Stimulated activated CD4-positive, alpha-beta T cell treated with anti-CD3 and anti-CD28 coated beads, Interleukin-12 subunit alpha, Interleukin-12 subunit beta, amount 100 ng/mL, for 4 hours (primary cell): ENCODE measurements around the gene CACNA2D3.
"Not testable (repeated sequence)": the region's sequence is repeated elsewhere in the genome, so short reads cannot be mapped to it uniquely, and the experiment has no call there.

Experiments
- DNase-seq: peaks from one replicate; pipeline ENCODE4 v3.0.0-alpha.2; 2020

CACNA2D3 gene

GRCh38 chr3:54596087-54596486 lies 473.7 kb downstream of the CACNA2D3 start:
- no peak for DNase-seq

GRCh38 chr3:54599716-54600115 lies 477.4 kb downstream of the CACNA2D3 start:
- no peak for DNase-seq

DNA sequence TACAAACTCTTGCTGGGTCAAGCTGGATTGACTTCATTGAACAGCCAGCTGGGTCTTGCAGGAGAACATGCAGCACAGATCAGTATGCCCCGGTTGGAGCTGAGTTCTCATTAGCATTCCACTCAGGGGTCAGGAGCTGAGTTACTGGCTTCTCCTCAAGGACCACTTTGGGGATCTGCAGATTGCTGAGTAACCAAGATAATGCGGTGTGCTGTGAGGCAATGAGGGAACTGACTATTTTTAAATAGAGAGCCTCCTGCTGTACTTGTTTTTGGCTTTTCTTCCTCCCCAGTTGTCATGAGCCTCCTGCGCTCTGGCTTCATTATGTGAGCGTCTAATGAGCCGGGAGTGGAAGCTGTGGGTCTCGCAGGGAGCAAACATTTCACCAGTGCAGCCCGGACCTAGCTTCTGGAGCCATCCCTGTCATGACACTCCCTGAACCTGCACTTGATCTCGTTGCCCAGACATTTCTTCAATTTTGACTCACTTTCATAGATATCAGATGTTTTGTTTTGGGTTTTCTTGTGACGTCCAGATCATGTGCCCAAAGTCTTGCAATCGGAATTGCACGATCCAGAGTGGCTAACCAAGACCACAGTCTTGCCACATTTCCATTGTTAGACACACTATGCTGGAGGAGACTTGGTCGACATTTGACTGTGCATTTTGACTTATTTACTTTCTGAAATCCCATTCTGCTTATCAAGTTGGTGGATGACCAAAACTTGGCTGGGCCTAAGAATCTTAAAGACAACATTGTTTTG lies 478.3 kb downstream of the CACNA2D3 start:
- DNase-seq = no peak

DNA sequence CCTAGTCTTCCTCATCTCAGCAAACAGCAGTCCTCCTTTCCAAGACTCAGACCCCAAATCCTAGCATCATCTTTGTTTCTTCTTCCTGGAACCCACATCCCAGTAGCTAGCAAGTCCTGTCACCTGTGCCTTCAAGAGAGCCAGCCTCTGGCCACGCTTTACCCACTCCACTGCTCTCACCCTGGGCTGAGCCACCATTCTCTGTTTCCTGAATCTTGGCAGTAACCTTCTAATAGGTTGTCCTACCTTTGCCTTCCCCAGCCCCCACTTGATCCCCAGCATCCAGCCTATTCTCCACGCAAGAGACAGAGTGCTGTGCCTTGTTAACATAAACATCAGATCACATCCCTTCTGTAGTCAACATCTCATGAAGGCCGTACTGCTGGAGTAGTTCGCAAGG lies 482.1 kb downstream of the CACNA2D3 start:
- no peak for DNase-seq

- DNase-seq = no peak
Measured at GRCh38 chr3:54608041-54608440, 485.7 kb downstream of the CACNA2D3 start.

DNA sequence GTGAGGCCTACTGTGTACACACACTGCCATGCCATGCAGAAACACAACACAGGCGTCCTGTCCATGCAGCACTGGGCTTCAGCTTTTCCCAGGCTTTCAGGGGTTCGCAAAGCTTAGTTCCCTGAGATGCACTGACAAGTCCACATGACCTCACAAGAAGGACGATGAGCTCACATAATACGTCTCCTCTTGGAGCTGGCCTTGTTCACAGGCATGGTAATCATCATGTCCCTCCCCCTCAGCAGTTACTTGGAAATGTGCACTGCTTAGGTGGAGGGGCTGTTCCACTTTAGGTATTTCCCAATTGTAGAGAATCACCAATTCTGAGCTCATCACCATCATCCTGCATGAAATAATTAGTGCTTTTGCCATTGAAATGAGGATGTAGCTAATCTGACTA lies 496.7 kb downstream of the CACNA2D3 start:
- DNase-seq = no peak

- DNase-seq = no peak
Measured at GRCh38 chr3:54619531-54619930, 497.2 kb downstream of the CACNA2D3 start.

DNA sequence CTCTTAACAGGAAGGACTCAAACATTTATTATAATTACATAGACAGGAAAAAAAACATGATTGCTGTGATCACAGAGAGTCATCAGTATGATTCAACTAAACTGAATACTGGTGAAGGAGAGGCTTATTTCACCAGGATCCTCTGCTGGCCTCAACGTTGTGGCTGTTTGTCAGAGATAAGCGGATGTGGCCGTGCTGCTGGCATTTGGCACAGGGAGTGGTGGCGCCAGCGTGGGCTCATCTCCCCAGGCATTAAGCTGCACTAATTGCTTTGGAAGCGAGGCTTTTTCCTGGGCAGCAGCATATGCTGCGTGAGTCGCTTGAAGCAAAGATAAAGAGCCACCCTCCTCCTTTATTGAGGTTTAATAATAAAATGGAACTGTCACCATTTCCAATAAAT lies 498.8 kb downstream of the CACNA2D3 start:
- DNase-seq = no peak

GRCh38 chr3:54622678-54623077 lies 500.3 kb downstream of the CACNA2D3 start:
- DNase-seq = no peak

DNA sequence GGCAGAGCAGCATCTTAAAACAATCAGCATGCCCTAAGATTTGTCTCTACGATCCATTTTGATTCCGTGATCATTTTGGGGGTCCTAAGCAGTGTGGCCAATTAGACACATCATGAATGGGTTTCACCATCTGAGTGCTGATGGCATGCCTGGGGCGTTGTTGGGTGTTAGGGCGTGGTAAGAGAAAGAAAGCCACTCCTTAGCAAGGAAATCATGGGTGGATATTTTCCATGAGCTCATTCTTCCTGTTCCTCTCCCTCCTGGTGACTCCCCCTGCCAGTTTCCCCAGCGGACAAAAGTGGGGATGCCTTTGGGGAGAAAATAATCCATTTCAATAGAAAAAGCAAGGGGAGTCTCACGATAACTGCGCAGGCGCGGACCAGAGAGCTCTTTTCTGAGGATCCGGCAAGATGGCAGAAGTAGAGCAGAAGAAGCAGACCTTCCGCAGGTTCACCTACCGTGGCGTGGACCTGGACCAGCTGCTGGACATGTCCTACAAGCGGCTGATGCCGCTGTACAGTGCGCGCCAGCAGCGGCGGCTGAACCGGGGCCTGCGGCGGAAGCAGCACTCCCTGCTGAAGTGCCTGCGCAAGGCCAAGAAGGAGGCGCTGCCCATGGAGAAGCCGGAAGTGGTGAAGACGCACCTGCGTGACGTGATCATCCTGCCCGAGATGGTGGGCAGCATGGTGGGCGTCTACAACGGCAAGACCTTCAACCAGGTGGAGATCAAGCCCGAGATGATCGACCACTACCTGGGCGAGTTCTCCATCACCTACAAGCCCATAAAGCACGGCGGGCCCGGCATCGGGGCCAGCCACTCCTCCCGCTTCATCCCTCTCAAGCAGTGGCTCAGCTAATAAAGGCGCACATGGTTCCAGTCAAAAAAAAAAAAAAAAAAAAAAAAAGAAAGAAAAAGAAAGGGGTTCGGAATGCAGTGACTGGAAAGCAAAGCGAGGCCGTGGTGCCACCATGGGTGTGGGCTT lies 503.7 kb downstream of the CACNA2D3 start:
- DNase-seq = no peak

GRCh38 chr3:54628888-54629441 lies 506.6 kb downstream of the CACNA2D3 start:
- DNase-seq = no peak

GRCh38 chr3:54630101-54630623 lies 507.8 kb downstream of the CACNA2D3 start:
- no peak for DNase-seq

DNA sequence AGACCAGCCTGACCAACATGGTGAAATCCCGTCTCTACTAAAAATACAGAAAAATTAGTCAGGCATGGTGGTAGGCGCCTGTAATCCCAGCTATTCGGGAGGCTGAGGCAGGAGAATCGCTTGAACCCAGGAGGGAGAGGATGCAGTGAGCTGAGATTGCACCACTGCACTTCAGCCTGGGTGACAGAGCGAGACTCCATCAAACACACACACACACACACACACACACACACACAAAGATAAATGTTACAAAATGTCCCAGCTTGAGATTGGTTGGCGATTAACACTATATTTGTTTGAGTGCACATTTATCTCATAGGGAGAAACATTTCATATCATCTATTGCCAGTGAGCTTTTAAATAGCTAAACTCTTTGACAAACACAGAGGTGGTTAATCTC lies 508.6 kb downstream of the CACNA2D3 start:
- not testable (repeated sequence) for DNase-seq

GRCh38 chr3:54631516-54632325 lies 509.4 kb downstream of the CACNA2D3 start:
- DNase-seq = no peak

DNA sequence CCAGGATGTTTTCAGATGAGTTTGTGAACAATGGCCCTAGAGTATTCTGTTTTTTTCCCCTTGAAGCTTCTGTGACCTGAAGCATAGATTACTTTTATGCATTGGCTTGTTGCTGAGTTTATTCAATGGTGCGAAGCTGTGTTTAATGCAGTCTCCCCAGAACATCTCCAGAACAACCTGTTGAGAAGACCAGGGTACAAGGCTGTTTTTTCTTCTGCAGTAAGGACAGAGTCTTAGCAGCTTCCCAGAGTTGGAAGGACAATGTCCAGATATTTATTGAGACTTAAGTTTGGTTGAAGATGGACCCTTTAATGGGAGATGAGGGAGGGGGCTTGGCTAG lies 509.9 kb downstream of the CACNA2D3 start:
- DNase-seq = no peak

- no peak for DNase-seq
Measured at GRCh38 chr3:54632834-54633233, 510.5 kb downstream of the CACNA2D3 start.

DNA sequence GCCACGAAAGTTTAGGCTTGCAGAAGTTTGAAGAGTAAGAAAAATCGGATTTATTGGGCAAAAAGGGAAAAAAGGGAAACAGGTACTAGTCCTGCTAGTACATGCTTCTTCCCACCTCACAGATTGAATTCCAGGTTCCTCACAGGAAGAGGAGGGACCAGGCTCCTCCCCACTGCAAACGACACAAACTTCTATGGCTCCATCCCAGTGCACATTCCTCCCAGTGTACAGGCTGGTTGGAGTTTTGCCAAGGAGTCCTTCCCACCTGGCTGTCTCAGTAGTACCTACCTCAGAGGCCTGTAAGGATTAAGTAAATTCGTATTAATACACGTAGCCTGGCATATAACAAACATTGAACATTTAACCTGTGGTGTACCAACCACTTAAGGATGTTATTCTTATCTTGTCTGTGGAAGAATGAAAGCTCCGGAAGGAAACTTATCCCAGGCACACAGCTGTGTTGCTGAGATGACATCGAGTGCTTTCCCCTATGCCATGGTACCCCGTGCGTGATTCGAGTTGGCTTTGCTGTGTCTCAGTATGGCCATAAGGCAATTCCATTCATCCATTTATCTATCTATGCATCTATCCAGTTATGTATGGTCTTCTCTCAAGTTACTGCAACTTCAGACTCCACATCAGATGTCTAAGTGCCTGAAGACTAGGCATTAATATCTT lies 511.2 kb downstream of the CACNA2D3 start:
- no peak for DNase-seq

- no peak for DNase-seq
Measured at GRCh38 chr3:54634122-54634469, 511.7 kb downstream of the CACNA2D3 start.

GRCh38 chr3:54639790-54640372 lies 517.5 kb downstream of the CACNA2D3 start:
- not testable (repeated sequence) for DNase-seq

DNA sequence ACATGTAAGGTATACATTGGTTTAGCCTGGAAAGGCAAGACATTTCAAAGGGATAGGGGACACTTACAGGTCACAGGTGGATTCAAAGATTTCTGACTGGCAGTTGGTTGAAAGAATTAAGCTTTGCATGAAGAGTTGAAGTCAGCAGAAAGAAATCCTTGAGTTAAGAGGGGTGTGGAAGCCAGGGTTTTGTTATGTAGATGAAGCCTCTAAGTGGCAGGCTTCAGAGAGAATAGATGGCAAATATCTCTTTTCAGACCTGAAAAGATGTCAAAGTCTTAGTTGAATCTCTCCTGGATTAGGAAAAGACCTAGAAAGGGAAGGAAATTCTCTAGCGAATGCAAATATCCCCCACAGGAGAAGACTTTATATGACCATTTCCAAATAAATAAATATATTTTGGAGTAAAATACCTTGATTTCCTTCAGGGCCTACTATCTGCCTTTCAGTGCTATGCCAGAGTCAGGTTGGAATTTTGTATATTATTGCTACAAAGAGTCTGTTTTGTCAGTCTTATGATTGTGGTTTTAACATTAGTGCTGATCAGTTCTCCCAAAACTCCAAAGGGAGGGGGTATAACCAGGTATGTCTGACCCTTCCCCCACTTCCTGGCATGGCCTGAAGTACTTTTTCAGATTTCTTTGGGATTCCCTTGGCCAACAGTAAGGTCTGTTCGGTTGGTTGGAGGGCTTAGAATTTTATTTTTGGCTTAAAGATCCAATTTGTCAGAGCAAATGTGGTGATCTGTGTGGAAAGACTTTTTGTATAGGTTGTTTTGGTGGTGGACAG lies 519.1 kb downstream of the CACNA2D3 start:
- no peak for DNase-seq

GRCh38 chr3:54642147-54642546 lies 519.8 kb downstream of the CACNA2D3 start:
- DNase-seq = no peak
